HG03575 (cell line): Measurements from ENCODE around the gene PHC2.

Experiments
- ATAC-seq: cut with Tn5 transposase; IDR thresholded peaks from one replicate; pipeline ENCODE4 v1.9.1; 2021; ENCODE audit not compliant: unreplicated experiment, insufficient number of reproducible peaks, low FRiP score; ENCODE audit errors: extremely low read depth

The PHC2 gene

DNA sequence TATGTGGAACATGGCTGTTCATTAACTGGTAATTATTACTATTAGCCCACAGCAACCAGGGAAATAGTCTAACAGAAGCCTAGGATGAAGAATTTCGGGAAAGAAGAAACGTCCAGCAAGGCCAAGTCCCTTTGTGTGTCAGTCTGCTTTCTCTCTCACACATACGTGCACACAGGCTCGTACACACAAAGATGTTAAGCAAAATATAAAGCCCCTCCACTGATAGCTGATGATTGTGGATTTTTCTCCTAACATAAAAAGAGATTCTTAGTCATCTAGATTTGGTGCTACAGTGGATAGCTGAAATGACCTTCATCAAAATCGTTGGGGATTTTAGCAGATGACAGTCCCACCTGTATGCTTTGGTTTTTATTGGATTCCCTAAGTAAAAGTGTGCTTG is 67.9 kb downstream of the PHC2 start:
- ATAC-seq, result no peak

DNA sequence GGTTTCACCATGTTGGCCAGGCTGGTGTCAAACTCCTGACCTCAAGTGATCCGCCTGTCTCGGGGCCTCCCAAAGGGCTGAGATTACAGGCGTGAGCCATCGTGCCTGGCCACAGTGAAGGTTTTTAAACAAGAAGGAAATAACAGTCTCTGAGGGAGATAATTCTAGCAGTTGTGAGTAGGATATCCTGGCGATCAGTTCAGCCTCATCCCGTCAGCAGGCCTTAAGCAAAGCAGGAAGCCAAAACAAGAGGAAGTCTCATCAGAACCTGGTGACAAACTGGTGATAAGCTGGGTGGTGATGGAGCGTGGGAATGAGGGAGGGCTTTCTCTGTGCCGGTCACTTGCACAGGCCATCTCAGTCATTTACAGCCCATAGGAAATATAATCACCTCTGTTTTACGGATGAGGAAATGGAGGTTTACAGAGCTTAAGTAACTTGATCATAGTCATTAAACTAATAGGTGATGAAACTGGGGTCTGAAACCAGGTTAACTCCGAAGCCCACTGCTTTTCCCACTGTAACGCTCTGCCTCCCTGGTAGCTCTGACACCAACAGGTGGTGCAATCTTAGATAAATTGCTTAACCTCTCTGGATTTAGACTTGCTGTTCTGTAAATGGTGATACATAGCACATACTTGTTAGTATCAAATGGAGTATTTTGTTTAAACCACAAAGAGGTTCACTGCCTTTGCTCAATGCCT is 69.2 kb downstream of the PHC2 start:
- ATAC-seq, result no peak

DNA sequence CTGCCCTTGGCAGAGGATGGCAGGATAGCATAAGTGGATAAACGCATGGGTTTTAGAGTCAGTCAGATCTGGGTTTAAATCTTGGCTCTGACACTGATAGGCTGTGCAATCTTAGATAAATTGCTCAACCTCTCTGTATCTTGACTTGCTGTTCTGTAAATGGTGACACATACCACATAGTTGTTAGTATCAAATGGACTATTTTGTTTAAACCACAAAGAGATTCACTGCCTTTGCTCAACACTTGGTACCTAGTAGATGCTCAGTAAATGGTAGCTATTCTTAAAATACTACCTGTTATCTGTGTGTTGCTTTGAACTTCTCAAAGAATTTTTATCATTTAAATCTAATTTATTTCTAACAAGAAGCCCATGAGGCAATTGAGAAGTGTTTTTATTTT is 70.5 kb downstream of the PHC2 start:
- ATAC-seq, result no peak

DNA sequence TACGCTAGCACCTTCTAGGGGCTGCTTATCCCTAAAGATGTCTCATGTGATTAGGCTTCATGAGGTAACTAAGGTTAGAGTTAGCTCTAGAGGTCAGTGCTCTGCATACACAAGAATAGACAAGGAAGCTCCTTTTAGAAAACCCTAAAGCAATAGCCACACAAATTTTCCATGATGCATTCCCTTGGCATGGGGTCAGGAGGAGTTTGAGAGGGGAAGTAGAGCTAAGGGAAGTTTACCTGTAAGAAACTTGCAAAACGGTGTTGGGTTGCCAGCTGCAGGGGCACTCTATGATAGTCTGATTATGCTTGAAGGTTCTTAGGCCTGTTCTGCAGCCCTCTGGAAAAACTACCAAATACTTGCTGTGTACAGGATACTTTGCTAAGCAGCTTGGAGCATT is 71.0 kb downstream of the PHC2 start:
- no peak for ATAC-seq

DNA sequence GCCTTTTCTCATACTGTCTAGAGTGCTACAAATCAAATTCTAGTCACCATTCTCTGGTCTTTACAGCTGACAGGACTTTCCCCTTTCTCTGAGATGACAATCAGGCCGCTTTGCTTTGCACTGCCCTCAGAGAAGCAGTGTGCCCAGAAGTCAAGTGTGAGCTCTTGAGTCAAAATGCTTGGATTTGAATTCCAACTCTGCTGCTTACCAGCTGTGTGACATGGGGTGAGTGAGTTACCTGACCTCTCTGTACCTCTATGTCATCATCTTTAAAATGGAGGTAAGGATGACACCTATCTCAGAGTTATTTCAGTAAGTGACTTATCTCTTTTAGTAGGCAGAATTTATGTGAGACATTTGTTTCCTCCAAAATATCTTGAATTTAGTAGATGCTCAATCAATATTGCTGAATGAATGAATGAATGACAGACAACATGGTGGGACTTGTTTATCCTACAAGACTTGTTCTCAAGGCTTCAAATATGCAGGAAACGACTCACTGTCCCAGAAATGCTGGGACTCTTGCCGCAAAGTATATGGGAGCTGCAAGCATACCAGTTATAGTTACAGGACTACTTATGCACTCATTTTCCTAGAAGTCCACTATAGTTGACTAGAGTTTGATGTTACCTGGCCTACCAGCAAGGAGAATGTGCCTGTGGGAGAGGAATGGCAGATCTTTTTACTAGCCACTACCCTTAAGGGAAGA is 71.9 kb downstream of the PHC2 start:
- no peak for ATAC-seq

DNA sequence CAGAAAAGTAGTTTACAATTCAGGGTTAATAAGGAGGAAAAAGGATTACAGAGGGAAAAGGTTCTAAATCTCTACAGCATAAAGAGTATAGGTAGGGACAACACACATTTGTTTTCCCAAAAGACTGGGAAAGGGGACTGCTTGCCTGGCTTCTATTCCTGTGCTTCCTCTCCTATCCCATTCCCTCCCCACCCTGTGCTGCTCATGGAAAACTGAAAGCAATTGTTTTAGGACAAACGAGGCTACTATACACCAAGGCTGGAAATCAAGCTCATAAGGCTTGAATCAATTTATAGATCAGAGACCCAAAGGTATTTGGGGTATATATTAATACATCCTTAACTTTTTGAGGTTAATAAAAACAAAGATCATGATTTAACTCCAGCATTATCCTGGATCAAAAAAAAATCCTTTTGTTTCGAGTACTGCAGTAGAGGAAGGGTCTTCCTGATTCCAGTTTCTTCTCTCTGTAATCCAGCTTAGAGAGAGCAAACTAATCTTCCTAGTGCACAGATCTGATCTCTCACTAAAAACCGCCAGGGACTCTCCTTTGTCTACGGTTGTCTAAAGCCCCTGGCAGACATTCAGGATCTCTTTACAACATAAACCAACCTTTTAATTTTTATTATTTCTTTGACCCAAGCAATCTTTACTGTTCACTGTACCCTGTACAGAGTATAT is 72.6 kb downstream of the PHC2 start:
- no peak for ATAC-seq

DNA sequence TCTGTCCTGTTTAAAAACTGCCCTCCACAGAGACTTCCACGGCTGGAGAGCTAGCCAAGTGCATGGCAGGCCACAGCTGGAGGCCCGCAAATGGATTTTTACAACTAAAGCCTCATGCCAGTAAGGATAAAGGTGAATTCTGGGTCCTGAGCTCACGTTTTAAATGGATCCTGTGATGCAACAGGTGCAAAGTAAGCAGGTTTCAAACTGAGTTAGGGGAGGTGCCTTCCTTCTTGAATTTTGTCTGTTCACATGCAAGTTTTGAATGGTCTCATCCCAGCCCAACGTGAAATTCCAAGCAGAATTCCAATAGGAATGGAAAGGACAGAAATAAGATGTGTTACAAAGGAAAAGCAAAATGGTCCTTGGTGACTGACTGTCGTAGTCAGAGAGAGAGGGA is 73.8 kb downstream of the PHC2 start:
- no peak for ATAC-seq

DNA sequence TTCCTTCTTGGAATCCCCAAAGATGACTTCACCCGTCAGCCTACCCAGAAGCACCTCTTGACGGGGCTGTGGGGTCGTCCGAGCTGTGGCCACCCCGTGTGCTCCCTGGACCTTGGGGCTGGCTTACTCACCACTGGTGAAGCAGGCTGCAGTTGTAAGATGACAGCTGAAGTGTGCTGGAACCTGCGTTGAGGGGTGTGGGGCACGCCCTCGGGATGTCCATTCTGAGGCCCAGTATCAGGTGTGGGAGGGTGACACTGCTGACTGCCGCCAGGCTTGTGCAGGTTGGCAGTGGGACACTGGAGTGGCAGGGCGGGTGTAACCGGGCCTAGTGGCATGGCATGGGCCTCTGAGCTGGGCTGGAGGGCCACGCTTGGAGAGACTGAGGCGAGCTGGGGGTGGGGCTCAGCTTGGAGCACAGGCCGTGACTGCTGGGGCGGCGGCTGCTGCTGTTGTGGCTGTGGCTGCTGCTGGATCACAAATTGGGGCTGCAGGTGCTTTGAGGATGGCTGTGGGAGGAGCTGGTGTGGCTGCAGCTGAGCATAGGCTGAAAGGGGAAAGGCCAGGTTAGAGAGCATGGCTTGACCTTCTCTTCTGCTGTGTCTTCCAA is 76.1 kb downstream of the PHC2 start:
- no peak for ATAC-seq

DNA sequence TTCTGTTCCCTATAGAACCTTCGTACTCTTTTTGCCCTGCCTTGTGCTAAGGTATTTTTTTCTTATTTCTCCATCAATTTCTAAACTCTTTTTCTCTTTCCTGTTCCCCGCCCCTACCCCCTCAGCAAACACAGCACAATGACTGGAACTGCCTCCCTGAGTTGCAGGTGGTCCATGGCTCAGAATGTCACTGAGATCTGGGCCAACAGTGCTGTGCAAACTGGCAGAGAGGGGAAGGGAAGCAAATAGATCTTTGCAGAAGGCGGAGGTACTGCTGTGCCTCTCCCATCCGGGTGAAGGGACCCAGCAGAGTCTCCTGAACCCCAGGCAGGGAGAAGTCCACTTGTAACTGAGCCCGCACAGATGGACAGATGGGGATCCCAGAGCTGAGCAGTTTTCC is 77.4 kb downstream of the PHC2 start:
- no peak for ATAC-seq

DNA sequence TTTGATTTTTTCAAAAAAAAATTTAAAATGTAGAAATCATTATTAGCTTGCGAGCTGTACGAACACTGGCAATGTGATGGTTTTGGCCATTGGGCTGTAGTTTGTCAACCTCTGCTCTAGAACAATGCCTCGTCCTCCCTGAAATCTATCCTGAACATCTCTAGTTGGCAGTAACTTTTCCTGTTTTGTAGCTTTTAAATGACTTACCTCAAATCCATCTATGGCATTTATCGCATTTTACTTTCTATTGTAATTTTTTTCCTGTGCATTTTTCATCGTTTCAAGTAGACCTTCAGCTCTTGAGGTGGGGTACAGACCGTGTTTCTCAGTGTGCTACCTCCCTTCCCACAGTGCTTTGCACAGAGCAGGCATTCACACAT is 79.6 kb downstream of the PHC2 start:
- ATAC-seq, result no peak

DNA sequence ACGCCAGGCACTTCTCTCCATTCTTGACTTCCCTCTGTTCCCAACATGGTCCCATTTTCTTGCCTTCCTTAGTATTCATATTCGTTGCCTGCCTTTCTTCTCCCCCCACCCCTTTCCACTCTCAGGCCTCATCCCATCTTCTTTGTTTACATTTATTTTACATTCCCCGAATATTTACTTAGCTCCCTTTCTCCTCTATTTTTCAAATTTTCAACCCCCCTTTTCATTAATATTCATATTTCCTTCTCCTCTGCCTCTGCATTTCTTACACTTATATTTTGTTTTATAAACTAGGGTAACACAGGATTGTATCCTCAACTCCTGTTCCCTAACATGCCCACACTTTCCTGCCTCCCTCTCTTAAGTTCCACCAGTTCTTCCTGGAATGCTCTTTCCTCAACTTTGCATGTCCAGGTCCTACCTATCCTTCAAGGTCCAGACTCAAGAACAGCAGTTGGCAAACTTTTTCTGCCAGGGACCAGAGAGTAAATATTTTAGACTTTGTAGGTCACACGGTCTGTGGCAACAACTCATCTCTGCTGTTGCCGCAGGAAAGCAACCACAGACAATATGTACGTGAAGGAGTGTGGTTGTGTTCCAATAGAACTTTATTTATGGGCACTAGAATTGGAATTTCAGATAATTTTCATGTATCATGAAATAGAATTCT is 80.1 kb downstream of the PHC2 start:
- ATAC-seq, result no peak

DNA sequence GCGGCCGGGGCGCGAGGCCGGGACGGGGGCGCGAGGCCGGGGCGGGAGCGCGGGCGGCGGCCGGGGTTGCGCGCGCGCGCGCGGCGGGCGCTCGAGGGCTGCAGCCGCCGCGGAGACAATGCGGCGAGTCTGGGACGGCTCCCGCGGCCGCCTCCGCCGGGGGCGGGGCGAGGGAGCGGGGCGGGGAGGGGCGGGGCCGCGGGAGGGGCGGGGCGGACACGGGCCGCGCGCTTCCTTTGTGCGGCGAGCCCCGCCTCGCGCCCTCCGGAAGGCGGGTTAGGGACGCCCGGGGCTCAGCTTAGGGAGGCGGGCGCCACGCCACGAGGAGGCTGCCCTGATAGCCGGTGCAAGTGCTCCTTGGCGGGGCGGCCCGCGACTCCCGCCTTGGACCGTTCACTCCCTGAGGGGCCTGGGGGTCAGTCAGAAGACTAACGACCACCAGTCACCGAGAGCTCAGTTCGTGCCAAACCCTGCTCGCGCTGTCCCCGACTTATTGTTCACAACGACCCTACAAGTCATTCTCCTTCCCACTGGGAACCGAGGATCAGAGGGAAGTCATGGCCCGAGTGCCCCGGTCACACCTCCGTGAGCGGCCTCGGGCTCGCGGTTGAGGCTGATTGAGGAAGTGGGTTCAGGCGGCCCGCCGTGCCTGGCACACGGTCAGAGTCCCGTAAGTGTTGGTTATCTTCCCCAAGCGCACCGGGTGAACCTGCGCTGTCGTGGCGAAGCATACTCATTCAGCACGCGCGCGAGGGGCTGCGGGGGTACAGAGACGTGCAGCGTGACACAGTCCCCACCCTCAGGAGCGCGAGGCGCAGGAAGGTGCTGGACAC is 80.9 kb downstream of the PHC2 start:
- no peak for ATAC-seq

DNA sequence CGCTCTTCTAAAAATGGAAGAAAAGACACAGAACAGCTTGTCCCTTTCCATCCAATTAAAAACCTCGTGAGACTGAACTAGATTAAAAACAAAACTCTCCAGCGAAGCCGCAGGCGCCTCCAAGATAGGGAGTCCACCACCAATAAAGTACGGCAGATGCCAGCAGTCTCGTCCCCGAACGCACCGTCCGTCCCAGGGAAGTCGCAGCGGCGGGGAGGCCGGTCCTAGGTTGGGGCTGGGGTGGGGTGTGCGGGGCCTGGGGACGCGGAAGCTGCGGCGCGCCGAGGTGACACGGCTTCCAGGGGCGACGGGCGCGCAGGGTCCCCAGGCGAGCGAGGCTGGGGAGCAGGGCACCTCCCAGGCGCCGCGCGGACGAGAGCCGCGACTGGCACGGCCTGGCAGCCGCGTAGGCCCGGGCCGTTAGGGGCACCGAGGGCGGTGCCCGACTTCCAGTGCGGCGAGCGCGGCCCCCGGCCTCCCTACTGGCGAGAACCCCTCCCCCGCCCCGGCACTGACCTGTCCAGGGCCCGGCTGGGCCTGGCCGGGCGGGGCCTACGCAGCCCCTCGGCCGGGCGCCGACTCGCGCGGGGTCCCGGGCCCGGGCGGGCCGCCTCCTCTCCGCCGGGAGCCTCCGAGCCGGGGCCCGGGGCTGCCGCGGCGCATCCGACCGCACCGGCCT is 81.7 kb downstream of the PHC2 start:
- ATAC-seq, result no peak

DNA sequence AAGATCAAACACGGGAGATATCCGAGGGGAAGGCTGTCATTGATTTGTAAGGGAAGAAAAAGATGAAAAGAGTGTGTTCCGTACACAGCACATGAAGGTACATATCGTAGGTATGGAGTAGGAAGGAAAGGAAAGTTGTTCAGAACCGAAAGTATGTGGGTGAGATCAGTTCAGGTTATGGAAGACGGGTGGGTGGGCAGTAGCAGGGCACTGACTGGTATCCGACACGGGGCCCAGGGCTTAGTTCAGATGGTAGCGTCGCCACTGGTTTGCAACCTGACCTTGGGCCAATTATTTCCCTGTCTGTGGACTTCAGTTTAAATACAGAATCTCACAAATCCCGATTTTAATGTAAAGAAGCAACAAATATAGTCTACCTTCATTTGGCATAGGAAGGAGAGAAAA is 82.2 kb downstream of the PHC2 start:
- ATAC-seq, result no peak

DNA sequence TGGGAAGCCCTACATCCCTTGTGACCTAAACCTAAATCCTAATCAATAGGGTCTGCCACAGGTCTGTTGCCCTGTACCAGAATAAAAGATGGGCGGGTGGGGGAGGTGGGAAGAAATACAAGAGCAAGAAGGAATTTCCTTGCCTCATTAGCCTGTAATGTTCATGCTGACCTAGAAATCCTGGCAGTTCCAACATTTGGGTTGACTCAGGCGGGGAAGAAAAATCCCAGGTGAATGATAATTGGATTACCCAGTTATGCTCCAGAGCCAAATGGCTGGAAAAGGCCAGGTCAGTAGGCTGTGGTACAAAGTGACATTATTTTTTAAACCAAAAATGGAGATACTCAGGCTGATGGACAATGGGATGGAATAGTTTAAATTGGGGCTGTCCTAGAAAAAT is 82.7 kb downstream of the PHC2 start:
- ATAC-seq, result no peak

DNA sequence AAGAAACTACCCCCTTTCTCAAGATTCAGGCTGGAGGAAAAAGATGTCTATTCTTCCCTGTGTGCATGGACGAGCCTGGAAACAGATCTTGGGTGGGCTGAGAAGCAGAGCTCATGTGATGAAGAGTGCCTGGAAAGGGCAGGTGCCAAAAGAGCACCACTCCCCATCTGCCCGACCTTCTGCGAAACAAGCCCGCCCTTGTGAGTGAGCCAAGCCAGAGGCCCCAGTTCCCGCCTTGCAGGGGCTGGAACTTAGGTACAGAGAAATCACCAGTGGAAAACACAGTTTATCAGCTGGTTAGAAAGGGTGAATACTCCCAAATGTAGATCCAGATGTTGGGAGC is 83.3 kb downstream of the PHC2 start:
- no peak for ATAC-seq

DNA sequence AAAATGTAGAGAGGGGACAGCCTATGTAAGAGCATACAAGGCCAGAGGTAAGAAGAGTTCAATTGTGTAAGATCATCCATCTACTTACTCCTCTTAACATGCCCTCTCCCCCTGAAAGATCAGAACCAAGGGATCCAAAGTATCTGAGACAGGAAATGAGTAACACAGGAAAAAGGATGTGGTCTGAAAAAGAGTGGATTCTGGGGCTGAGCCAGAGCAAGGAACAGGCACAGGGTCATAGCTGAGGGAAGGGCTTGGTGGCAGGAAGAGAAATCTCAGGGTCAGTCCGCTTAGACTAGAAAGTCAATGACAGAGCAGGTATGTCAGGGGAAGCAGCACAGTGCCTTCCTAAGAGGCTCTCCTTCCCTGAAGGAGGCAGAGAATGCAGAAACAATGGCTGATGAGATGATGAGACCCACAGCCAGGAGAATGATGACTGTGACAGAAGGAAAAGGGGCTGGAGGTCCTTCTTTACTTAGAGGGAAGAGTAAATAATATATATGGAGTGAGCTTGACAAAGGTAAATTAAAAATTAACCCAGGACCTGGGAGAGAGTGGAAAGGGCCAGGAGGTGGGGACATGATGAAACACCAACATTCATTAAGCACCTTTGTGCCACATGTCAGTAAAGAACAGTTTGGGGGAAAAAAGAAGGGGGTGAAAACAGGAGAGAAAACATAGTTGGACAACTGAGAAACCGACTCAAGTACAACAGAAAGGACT is 83.8 kb downstream of the PHC2 start:
- ATAC-seq, result no peak

DNA sequence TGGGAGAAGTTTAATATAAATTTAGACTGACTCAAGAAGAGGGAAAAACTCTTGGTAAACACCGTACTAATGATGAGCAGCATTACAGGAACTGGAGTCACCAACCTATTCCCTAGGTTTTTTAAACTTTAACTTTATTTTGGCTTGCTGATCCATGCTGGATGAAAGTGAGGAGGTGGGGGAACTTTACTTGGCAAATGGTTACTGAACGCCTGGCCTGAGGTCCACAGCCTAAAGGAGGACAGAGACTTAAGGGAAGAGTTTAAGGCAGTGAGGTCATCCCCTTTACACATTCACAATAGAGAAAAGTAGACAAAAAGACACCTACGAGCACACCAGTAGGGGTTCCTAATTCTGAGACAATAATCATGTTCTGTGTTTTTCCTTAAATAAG is 84.4 kb downstream of the PHC2 start:
- ATAC-seq, result no peak
